Head of caudate nucleus (tissue), 42 donors: ENCODE measurements around the gene RNF208.
"Not testable (repeated sequence)": the region's sequence is repeated elsewhere in the genome, so short reads cannot be mapped to it uniquely, and the experiment has no call there.

ENCODE experiments used
- DNase-seq, 42 donors: peaks; one replicate each; pipeline versions ENCODE4 v3.0.0 to v3.0.0-alpha.2; 2020 to 2021; ENCODE audit warnings: mixed read lengths in 7 of 42
- intact Hi-C: fragments of 100-400 bp; cut with DNase I; formaldehyde crosslinking; loops from one replicate; pipeline ENCODE4 v1.15.0; 2022

Gene RNF208

GRCh38 chr9:137222190-137223077 lies at the start of gene RNF208:
TSS of gene RNF208 (minus strand) at chr9:137222240. CDS start at chr9:137221212, 1,028 bp downstream.
- DNase-seq = peak in 16 of 42 donors; percentile 22 to 63 (median 42)
- intact Hi-C loops = no loop called here

GRCh38 chr9:137271696-137272076 lies 49.6 kb upstream of the RNF208 start:
- intact Hi-C loops = no loop called here
- no peak for DNase-seq

GRCh38 chr9:137270929-137271695 lies 49.1 kb upstream of the RNF208 start:
- intact Hi-C loops = no loop called here
- DNase-seq = no peak

GRCh38 chr9:137269231-137269772 lies 47.3 kb upstream of the RNF208 start:
- intact Hi-C loops = no loop called here
- no peak for DNase-seq

- DNase-seq = no peak
- intact Hi-C loops = no loop called here
These were observed 46.6 kb upstream of the RNF208 start for GRCh38 chr9:137268538-137269201.

- no peak for DNase-seq
- intact Hi-C loops = no loop called here
These were observed 45.9 kb upstream of the RNF208 start for GRCh38 chr9:137267933-137268355.

GRCh38 chr9:137266585-137267453 lies 44.8 kb upstream of the RNF208 start:
- intact Hi-C loops = no loop called here
- DNase-seq = no peak

GRCh38 chr9:137266162-137266527 lies 44.1 kb upstream of the RNF208 start:
- no peak for DNase-seq
- intact Hi-C loops = no loop called here

- no peak for DNase-seq
- intact Hi-C loops = no loop called here
These were observed 43.6 kb upstream of the RNF208 start for GRCh38 chr9:137265496-137266161.

GRCh38 chr9:137264067-137264466 lies 42.0 kb upstream of the RNF208 start:
- DNase-seq = no peak
- intact Hi-C loops = no loop called here

- intact Hi-C loops = no loop called here
- no peak for DNase-seq
These were observed 41.5 kb upstream of the RNF208 start for GRCh38 chr9:137263506-137263905.

GRCh38 chr9:137262909-137263285 lies 40.9 kb upstream of the RNF208 start:
- DNase-seq = no peak
- intact Hi-C loops = no loop called here

GRCh38 chr9:137262173-137262908 lies 40.3 kb upstream of the RNF208 start:
- peak in 13 of 42 donors; percentile 30 to 66 (median 45) for DNase-seq
- intact Hi-C loops = not testable (repeated sequence)

- DNase-seq = no peak
- intact Hi-C loops = no loop called here
These were observed 34.8 kb upstream of the RNF208 start for GRCh38 chr9:137256856-137257255.

- no peak for DNase-seq
- intact Hi-C loops = no loop called here
These were observed 34.3 kb upstream of the RNF208 start for GRCh38 chr9:137256362-137256761.

GRCh38 chr9:137255448-137256114 lies 33.5 kb upstream of the RNF208 start:
- peak in 2 of 42 donors; percentile 20 to 37 for DNase-seq
- intact Hi-C loops = loop anchor here (2.0 kb wide), 1 partner anchor 15 kb away; the partner anchor contains the start of gene TUBB4B
